Gastrocnemius medialis (tissue), 4 donors: ENCODE data around the gene TGDS.

Experiments used
- CTCF ChIP-seq, 5 experiments: fragments of 450-650 bp in 3 of 5; fragments of 200-600 bp in 2 of 5; sonication (generic) in 2 of 5; IDR thresholded peaks in 4 of 5; conservative IDR thresholded peaks in 1 of 5; 1 replicate in 4 of 5; 2 replicates in 1 of 5; pipeline ENCODE4 v1.5.1; 2016 to 2019; ENCODE audit warnings: antibody characterized with exemption in 5 of 5, mild to moderate bottlenecking in 3 of 5, moderate library complexity in 3 of 5
- POLR2A ChIP-seq, 2 donors: fragments of 450-650 bp; IDR thresholded peaks; one replicate each; pipeline ENCODE4 v1.6.1; 2017; ENCODE audit warnings: antibody characterized with exemption in 2 of 2, mild to moderate bottlenecking in 2 of 2, moderate library complexity in 2 of 2

DNA sequence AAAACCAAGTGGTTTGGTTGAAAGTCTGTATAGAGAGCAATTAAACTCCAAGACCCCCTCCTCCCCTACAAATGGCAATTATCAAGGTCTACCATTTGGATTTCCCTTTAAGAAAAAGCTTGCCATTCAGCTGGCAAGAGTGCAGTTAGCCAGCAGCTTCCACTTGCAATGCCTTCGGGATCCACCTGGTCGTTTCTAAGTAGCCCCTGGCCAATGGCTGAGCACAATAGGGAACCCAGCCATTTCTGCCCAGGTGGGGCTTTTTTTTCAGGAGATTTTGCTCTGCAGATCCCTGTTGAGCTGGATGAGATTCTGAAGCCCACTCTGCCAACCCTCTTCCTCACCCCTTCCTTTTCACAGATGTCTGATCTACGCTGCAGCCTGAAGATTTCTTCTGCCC is 26.3 kb downstream of the TGDS start:
- TF ChIP-seq CTCF (IDR thresholded peaks at IDR 0.05 in 4 of 5, conservative IDR thresholded peaks at IDR 0.05 in 1 of 5) (no peak), POLR2A (IDR thresholded peaks at IDR 0.05) (no peak)
